Measurements from ENCODE around the gene SLC4A1.

SLC4A1 gene

GRCh38 chr17:44216694-44217093 is 51.2 kb downstream of the SLC4A1 start:
- no peak for TF ChIP-seq Cebpa-rat (IDR thresholded peaks at IDR 0.05)
- Histone ChIP-seq H3K27ac (peak overlapping the region; percentile 99; the same call in 1 of the 2 replicates), H3K36me3 (peaks cover 55% of the 10 kb centered on the region), H3K4me3 (peak overlapping the region; percentile 95), H3K9me3 (no peaks in the 10 kb centered on the region), H3K27me3 (no peaks in the 10 kb centered on the region), H3K9ac (peak overlapping the region; percentile 99), H4K20me1 (peaks cover 60% of the 10 kb centered on the region), H3K4me1 (peaks cover 60% of the 10 kb centered on the region), H3K4me2 (peak overlapping the region; percentile 92)

GRCh38 chr17:44216173-44216572 is 51.8 kb downstream of the SLC4A1 start:
- H3K4me2 ChIP-seq: peak overlapping the region; percentile 92
- H3K27ac ChIP-seq: peak overlapping the region; percentile 99
- H3K9me3 ChIP-seq: no peaks in the 10 kb centered on the region
- H3K4me1 ChIP-seq: peaks cover 66% of the 10 kb centered on the region
- no peaks in the 10 kb centered on the region for H3K27me3 ChIP-seq
- H3K36me3 ChIP-seq: peaks cover 60% of the 10 kb centered on the region
- H3K4me3 ChIP-seq: peak overlapping the region; percentile 95
- TF ChIP-seq Cebpa-rat (IDR thresholded peaks at IDR 0.05): no peak
- H3K9ac ChIP-seq: peak overlapping the region; percentile 99
- H4K20me1 ChIP-seq: peaks cover 65% of the 10 kb centered on the region

GRCh38 chr17:44214896-44215295 is 53.0 kb downstream of the SLC4A1 start:
- Histone ChIP-seq H3K4me1 (peaks cover 78% of the 10 kb centered on the region), H3K4me2 (no peak overlapping the region), H3K27ac (no peak overlapping the region), H3K4me3 (no peak overlapping the region), H4K20me1 (peaks cover 76% of the 10 kb centered on the region), H3K9me3 (no peaks in the 10 kb centered on the region), H3K9ac (peak overlapping the region; percentile 27; the same call in 1 of the 2 replicates), H3K36me3 (peaks cover 70% of the 10 kb centered on the region), H3K27me3 (no peaks in the 10 kb centered on the region)
- TF ChIP-seq Cebpa-rat (IDR thresholded peaks at IDR 0.05): no peak

GRCh38 chr17:44214230-44214494 is 53.8 kb downstream of the SLC4A1 start:
- Histone ChIP-seq H3K9me3 (no peaks in the 10 kb centered on the region), H3K27ac (no peak overlapping the region), H3K4me2 (no peak overlapping the region), H3K27me3 (no peaks in the 10 kb centered on the region), H3K4me3 (no peak overlapping the region), H4K20me1 (peaks cover 83% of the 10 kb centered on the region), H3K4me1 (peaks cover 80% of the 10 kb centered on the region), H3K9ac (no peak overlapping the region; the same call in 1 of the 2 replicates), H3K36me3 (peaks cover 77% of the 10 kb centered on the region)
- TF ChIP-seq Cebpa-rat (IDR thresholded peaks at IDR 0.05): no peak

GRCh38 chr17:44213403-44214229 is 54.3 kb downstream of the SLC4A1 start:
- peaks cover 80% of the 10 kb centered on the region for H3K4me1 ChIP-seq
- H3K9me3 ChIP-seq: no peaks in the 10 kb centered on the region
- no peak for TF ChIP-seq Cebpa-rat (IDR thresholded peaks at IDR 0.05)
- peak overlapping the region; percentile 52 for H3K9ac ChIP-seq
- H3K36me3 ChIP-seq: peaks cover 82% of the 10 kb centered on the region
- 0 out of 2 replicates have a peak overlapping the region, but pooled peaks have one; percentile 12 for H3K27ac ChIP-seq
- H4K20me1 ChIP-seq: peaks cover 84% of the 10 kb centered on the region
- H3K4me3 ChIP-seq: no peak overlapping the region
- H3K4me2 ChIP-seq: peak overlapping the region; percentile 18
- H3K27me3 ChIP-seq: no peaks in the 10 kb centered on the region

- H3K4me2 ChIP-seq: peak overlapping the region; percentile 18
- peak overlapping the region; percentile 52 for H3K9ac ChIP-seq
These were observed 55.2 kb downstream of the SLC4A1 start for GRCh38 chr17:44212507-44213402.

DNA sequence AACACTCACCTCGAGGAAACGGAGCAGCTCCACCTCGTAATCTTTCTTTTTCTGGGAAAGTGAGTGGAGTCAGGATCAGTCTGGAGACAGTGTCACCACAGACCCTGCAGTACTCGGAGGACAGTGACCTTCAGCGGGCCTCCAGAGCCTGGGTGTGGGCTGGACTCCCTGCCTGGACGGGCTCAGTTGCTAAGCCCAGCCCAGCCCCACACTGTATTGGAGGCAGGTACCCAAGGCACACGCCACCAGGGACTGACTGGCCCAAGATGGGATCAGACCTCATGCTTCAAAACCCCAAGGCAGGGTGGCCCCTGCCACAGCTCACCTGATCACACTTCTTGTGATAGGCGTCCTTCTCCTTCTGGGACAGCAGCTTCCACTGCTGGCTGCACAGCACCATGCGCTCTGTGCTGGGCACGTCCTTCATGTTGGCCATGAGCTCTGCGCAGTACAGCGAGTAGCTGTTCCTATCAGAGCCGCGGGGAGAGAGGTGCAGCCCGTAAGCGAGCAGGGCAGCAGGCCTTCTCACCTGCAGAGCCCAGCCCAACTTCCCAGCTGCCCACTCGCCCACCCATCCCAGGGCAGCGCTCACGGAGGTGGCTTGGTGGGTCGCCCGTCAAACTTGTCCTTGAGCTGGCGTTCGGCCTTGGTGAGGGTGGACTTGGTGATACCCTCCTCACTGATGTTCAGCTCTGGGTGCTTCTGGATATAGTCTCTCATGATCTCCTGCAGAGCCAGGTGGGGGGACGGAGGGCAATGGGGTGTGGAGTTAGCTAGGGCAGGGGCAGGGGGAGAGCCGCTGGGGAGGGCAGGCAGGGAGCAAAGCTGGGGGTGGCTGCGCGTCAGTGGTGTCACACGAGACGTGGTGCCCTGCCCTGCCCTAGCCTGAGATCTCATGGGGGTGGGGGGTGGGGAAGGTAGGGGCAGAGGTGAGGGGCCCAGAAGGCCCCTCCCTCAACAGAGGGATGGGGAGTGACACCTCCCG is 56.4 kb downstream of the SLC4A1 start:
- Histone ChIP-seq H4K20me1 (peaks cover 67% of the 10 kb centered on the region), H3K4me3 (no peak overlapping the region), H3K4me1 (peaks cover 68% of the 10 kb centered on the region), H3K4me2 (peak overlapping the region; percentile 76), H3K36me3 (peaks cover 96% of the 10 kb centered on the region), H3K9me3 (no peaks in the 10 kb centered on the region), H3K9ac (peak overlapping the region; percentile 78), H3K27ac (peak overlapping the region; percentile 86), H3K27me3 (no peaks in the 10 kb centered on the region)
- no peak for TF ChIP-seq Cebpa-rat (IDR thresholded peaks at IDR 0.05)

More at GRCh38 chr17:44212507-44213402, 55.2 kb downstream of the SLC4A1 start:
- Histone ChIP-seq H4K20me1 (peaks cover 79% of the 10 kb centered on the region), H3K4me3 (no peak overlapping the region), H3K27ac (peak overlapping the region; percentile 12; the same call in 1 of the 2 replicates), H3K4me1 (peaks cover 80% of the 10 kb centered on the region), H3K9me3 (no peaks in the 10 kb centered on the region), H3K27me3 (no peaks in the 10 kb centered on the region), H3K36me3 (peaks cover 91% of the 10 kb centered on the region)
- no peak for TF ChIP-seq Cebpa-rat (IDR thresholded peaks at IDR 0.05)

GRCh38 chr17:44210342-44211192 is 57.4 kb downstream of the SLC4A1 start:
- Histone ChIP-seq H3K9ac (peak overlapping the region; percentile 78), H3K27ac (peak overlapping the region; percentile 86), H3K4me2 (peak overlapping the region; percentile 76)

More at GRCh38 chr17:44210342-44211192, 57.4 kb downstream of the SLC4A1 start:
- H3K4me3 ChIP-seq: peak overlapping the region; percentile 41
- H3K9me3 ChIP-seq: no peaks in the 10 kb centered on the region
- H4K20me1 ChIP-seq: peaks cover 65% of the 10 kb centered on the region
- H3K4me1 ChIP-seq: peaks cover 58% of the 10 kb centered on the region
- H3K36me3 ChIP-seq: peaks cover 96% of the 10 kb centered on the region
- TF ChIP-seq Cebpa-rat (IDR thresholded peaks at IDR 0.05): no peak
- H3K27me3 ChIP-seq: no peaks in the 10 kb centered on the region

Measured in BLaER1 (cell line).